ENCODE results near the gene ZNF23.

The ZNF23 gene

DNA sequence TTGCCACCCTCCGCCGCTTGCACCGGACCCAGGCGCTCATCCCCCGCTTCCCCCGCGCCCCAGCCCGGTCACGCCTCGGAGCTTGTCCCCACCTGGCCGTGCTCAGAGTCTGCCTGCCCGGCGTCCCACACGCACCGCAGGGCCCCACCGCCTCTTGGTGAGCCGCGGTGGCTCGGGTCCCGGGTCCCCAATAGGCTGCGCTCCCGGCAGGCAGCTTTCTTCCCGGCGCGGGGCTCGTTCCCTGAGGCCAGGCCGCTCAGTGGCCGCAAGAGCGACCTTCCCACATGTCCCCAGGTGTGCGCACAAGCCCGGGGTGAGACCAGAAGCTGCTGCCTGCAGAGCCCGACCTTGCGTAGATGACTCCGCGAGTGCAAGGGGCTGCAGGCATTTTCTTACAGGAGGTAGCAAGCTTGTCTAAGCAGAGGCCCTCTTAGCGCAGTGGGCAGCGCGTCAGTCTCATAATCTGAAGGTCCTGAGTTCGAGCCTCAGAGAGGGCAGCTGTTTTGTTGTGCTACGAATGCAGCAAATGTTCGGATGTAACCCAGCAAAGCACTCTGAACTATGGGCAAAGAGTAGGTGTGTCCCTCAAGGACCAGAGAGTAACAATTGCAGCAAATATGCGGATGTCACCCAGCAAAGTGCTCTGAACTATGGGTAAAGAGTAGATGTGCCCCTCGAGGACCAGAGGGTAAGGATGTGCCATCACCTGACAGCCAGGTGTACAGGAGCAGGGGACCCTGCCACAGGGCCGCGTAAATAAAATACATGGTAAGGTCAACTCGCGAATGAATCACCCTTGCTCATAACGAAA is 35.8 kb downstream of the ZNF23 start:
- peak; percentile 86 for DNase-seq (ENCODE audit: low read depth)

DNA sequence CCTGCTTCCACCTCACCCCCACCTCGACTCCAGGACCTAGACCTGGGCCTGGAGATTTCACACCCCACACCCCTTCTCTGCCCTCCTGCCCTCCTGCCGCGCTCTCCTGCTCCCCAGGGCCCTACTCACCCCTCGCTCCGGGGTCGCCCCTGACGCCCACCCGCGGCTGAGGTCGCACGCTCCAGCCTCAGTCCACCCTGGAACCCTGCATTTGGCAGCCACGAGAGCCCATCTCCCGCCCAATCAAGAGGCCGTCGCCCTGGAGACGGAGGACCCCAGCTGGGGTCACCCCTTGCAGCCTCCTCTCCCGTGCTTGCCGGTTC is 36.3 kb downstream of the ZNF23 start:
- DNase-seq (ENCODE audit: low read depth) = no peak

DNA sequence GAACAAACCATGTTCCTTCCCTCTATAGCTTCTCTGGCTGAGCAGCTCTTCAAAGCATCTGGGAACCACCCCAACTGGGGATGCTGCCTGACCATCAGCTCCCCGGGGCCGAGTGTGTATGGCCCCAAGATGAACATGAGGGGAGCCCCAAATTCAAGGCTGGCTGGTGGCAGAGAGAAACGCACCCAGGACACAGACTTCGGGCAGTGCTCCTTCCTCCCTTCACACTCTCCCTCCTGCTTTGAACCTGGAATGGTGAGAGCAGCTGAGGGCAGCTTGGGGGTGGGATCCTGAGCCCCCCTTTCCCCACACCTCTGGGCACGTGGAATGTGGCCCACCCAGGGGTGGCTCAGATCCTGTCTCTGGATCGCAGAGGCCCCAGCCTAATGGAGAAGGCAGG is 37.4 kb downstream of the ZNF23 start:
- no peak for DNase-seq (ENCODE audit: low read depth)

DNA sequence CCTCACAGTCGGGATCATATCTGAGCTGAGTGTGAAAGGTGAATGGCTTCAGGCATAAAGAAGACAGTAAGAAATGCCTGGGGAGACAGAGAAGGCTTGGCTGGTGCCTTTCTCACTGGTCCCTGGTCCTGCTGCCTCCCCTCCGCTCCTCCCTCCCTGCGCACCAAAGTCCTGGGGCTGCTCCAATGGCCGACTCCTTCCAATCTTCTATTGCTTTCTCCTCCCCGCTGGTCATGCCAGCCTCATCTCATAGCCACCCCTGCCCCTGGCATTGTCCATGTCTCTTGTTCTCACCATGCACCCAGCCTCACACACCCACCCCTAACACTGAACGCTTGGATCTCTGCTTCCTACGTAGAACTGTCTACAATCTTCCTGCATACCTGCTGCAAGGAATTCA is 38.2 kb downstream of the ZNF23 start:
- DNase-seq (ENCODE audit: low read depth) = no peak

DNA sequence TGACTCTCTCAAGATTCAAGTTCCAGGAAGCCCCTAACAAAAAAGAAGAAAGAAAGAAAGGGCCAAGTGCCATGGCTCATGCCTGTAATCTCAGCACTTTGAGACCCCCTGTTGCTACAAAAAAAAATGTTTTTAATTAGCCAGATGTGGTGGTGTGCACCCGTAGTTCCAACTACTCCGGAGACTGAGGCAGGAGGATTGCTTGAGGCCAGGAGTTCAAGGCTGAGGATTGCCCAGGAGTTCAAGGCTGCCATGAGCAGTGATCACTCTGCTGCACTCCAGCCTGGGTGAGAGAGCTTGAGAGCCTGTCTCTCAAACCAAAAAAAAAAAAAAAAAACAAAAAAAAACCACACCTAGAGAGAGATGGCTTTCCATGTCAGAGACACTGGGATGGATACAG is 39.0 kb downstream of the ZNF23 start:
- DNase-seq (ENCODE audit: low read depth) = no peak

DNA sequence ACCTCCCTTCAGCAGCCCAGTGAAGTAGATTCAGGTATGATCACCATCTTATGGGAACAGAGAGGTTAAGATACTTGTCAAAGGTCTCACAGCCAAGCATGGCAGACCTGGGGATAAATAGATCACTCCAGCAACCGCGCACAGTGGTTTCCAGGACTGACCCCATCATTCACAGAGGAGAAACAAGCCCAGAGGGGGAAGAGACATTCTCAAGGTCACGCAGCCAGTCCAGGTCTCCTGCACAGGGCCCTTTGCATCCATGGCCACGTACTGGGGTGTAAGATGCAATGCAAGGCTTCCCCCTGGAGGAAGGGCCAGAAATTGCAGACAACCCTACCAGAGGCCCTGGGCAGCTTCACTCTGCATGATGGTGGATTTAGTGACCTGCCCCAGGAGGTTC is 40.1 kb downstream of the ZNF23 start:
- no peak for DNase-seq (ENCODE audit: low read depth)

DNA sequence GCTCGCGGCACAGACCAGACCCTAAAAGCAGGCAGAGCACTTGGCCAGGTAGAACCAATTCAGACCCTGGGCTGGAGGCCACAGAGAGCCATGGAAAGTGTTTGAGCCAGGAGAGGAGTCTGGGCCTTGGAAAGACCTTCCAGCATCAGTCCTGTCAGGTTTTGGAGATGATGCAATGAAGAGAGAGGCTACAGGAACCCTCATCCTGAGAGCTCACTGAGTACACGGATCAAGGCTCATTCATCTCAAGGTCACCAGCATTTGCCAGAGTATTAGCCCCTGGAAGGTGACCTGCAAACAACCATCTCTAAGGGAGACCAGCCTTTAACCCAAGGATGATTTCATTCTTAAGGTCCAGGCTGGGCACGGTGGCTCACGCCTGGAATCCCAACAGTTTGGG is 48.0 kb downstream of the ZNF23 start:
- DNase-seq (ENCODE audit: low read depth) = no peak

DNA sequence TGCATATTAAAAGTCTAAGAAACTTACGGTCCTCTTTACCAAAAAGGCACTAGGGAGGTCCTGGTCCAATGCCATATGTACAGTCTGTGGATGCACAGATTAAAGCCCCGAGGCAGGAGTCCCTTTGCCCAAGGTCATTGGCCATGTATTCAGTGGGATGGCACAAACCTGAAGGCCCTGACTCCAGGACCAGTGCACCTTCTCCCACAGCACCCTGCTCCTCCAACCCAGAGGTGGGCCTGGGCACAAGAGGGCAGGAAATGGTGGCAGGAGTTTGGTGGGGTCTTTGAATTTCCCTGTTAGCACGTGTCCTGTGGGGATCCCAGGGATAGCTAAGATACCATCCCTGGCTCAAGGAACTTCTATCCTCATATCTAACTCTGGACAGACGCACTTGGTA is 48.7 kb downstream of the ZNF23 start:
- no peak for DNase-seq (ENCODE audit: low read depth)

DNA sequence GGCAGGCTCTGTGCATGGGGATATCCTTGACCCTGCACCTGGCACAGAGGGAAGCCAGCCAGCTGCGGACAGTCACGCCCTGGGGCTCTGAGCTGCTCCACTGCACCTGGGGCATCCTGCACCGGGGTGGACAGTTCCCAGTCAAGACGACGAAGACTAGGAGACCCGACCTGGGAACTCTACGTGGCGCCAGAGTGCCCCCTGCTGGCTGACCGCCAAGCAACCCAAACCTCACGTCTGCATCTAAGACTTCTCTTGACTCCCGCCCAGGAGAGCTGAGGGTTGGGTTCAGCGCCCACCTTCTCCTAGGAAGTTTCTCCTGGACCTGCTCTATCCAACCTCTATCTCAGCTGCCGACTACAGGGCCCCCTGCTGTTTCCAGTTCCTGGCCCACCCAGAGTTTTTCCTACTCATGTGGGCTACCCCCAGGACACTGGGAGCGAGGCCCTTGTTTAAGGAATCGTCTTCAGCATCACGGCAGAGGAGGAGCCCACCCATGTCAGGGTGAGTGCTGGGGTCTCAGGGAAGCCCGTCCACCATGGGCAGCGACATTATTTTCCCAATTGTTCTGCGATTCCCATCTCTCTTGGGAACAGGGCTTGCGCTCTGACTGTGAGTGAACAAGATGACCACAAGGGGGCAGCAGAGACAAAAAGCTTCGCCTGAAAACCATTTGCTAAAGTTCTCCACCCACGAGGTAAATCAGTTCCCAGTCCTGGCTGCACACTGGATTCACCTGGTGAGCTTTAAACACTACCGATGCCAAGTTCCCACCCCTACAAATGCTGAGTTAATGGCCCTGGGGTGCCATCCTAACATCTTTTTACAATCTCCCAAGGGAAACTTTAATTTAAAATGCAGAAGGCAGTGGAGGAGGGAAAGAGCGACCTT is 49.5 kb downstream of the ZNF23 start:
- peak; percentile 31 for DNase-seq (ENCODE audit: low read depth)

DNA sequence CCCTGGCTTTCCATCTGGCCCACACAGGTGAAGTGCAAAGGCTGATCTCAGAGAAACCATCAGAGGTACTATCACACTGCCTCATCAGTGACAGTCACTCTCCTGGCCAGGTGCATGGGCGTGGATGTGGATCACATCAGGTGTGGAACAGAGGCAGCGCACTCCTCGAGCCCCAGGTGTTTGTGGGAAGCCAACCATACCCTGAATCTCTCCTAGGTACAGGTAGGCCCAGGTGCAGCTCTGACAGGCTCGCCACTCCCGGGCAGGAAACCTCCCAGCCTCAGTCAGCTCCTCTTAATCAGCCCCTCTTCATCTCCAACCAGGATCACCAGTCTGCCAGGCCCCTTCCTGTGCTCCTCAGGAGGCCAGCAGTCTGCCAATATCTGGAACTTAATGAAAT is 51.9 kb downstream of the ZNF23 start:
- no peak for DNase-seq (ENCODE audit: low read depth)

DNA sequence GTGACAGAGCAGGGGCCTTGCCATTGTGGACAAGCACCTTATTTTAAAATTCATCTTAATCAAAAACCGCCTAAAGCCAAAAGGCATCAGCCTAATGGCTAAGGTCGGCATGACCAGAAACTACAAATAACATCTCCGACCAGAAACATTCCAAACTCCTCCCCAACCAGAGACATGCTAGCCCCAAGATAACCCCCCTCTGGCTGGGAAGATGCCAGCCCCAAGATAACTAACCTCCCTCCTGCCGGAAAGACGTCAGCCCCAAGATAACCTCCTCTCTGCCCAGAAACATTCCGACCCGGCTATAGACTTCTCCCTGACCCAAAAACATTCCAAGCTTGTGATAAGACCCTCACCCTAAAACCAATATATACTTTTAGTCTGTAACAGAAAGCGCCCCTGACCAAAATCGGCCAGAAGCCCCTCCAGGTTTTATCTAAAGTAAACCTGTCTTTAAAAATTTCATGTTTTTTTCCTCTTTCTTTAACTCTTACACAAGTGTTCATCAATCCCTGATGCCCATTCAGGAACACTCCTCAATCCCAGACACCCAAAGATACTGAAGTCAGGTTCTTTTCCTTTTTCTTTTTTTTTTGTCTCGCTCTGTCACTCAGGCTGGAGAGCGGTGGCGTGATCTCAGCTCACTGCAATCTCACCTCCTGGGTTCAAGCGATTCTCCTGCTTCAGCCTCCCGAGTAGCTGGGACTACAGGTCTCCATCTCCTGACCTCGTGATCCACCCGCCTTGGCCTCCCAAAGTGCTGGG is 52.9 kb downstream of the ZNF23 start:
- no peak for DNase-seq (ENCODE audit: low read depth)

DNA sequence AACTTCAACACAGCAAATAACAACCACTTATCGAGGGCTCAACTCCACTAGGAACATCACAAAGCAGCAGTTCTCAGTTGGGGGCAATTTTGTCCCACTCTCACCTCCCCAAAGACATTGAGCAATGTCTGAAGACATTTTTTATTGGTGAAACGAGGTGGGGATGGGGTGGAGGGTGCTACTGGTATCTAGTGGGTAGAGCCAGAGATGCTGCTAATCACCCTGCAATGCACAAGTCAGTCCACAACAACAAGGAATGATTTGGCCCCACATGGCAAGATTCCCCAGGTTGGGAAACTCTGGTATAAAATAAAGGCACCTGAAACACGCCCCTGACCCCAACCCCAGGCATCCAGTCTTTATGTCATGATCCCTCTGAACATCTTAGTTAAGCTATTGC is 53.5 kb downstream of the ZNF23 start:
- no peak for DNase-seq (ENCODE audit: low read depth)

DNA sequence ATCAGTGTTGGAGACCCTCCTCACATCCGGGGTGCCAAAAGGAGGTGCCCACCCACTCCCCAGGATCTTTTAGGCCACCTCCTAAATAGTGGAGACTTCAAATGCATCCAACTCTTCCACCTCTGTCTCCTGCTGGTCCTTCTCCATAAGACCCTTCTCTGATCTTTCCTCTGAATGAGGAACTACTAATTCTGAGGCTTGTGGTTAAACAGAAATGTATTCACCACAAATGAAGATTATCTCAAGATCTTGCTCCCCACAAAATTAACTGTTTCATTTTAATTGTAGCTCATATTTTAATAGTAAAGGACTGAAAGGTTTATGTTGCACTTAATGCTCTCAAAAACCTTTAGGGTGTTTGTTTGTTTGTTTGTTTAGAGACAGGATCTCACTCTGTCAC is 54.3 kb downstream of the ZNF23 start:
- no peak for DNase-seq (ENCODE audit: low read depth)

DNA sequence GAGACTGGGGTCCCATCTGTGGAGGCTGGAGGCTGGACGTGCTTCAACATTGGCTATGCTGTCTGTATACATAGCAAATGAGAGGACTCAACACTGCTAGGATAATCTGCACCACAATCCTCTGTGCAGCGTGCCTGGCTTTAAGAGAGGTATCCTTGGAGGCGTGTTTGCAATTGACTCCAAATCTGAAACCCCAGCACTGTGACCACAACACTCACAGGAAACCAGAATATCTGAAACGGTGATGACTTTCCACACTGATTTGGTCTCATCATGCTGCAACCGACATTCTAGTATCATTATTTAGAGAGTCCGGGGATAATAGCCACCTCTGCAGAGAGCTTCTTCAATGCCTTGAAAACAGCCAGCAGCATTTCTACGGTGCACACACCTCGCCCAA is 55.3 kb downstream of the ZNF23 start:
- DNase-seq (ENCODE audit: low read depth) = no peak

DNA sequence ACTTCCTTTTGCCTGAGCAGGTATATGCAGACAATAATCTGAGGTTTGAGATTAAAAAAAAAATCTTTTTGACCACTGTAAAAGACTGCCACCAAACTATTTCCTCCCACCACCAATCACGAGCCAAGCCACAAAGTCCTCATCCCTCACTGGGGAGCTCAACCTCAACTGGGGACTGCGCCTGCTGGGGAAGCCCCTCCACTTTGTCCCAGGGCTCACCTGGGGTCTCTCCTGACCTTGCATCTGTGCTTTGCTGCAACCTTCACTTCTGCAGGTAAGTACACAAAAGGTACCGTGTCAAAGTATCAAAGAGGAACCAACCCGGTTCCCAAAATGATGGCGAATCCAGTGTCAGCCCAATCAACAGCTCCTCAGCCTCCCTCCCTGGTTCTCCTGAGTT is 55.7 kb downstream of the ZNF23 start:
- no peak for DNase-seq (ENCODE audit: low read depth)

DNA sequence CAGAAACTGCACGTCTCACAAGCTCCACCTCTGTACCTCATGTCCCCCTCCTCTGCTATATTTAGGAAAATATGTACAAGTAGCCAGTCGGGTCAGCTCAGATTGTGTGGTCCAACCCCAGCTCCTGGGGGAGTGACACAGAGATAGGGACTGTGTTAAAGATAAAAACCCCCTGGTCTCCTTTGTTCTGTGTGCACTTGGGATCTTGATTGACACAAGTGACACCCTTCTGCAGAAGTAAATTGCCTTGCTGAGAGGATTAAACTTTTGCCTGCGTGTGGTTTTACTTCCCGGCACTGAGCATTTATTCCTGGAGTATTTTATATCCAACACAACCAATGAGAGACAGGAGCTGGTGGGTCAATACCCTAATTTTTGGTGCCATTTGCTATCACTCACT is 57.7 kb downstream of the ZNF23 start:
- no peak for DNase-seq (ENCODE audit: low read depth)

DNA sequence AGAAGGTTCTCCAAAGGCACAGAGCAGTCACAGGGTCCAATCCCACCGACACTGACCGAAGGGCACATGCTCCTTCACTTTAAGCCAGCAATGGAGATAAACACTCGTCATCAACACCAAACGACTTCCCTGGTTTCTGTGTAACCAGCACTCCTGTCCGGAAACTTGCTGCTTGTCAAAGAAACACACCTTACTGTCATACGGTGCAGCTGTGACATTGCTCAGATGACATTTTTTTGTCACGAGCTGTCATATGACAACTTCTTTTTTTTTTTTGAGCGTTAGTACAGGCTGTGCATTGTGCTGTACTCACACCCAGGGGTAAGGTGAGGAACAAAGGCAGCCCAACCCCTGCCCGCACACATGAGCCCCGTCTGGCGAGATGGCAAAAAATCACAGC is 59.4 kb downstream of the ZNF23 start:
- no peak for DNase-seq (ENCODE audit: low read depth)

DNA sequence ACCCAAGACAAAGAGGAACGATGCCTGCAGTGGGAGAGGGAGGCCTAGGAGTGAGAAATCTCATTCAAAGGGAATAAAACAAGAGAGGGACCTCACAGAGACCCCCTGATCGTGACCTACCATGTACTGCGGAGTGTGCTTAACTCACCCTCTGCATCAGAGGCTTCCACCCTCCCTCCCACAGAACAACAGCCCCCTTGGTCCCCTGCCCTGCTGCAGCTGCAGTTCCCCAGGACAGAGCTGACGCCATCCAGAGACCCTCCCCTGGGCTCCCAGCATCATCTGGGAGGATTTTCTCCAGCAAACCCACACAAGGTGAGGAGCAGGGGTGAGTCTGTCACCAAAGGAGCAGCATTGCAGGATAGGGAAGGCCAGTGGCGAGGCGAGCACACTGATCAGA is 60.0 kb downstream of the ZNF23 start:
- DNase-seq (ENCODE audit: low read depth) = no peak

DNA sequence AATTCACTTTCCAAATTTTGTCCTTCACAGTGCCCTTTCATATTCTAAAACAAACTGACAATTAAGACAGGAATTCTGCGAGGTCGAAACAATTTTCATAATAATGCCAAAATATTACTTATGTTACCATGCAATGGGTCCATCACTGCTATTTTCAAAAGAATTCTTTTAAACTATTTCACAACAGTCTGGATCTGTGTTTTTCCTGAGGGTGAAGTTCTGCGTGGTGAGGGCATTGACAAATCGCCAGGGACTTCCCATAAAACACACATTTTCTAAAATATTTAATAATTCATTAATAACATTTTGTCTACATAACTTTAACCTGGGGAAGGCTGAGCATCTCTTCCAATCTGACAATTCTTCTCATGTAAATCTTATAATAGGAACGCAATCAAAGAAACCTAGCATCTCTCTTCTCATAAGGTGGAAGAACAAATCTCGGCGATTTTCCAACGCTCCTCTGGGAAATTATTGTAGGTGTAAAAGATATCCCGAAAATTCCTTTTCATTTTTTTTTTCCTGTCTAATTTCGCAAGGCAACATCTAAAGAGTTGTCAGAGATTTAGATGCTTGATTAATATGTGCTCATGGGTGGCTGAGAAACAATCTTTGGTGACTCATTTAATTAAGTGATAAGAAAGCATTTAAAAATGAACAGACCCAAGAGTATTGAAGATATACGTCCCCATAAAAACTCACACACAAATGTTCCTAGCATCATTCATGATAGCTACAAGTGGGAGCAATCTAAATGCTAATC is 62.1 kb downstream of the ZNF23 start:
- DNase-seq (ENCODE audit: low read depth) = no peak
